ENCODE data around the gene ADCK2.
"Not testable (repeated sequence)": the region's sequence is repeated elsewhere in the genome, so short reads cannot be mapped to it uniquely, and the experiment has no call there.

Gene ADCK2

GRCh38 chr7:140672382-140673062 is at the start of gene ADCK2:
TSS of gene ADCK2 (plus strand) at chr7:140672945. CDS start at chr7:140673331, 386 bp downstream.
- peak within 1 kb of the TSS; percentile 72 for H3K4me3 ChIP-seq (ENCODE audit: low read depth, low read length)
- peak; percentile 61 for DNase-seq (ENCODE audit: low read depth)

GRCh38 chr7:140623980-140624379 is 48.8 kb upstream of the ADCK2 start:
- TF ChIP-seq CTCF (IDR thresholded peaks at IDR 0.05; ENCODE audit: insufficient read depth, low read depth, low read length, missing control alignments), result no peak
- DNase-seq (ENCODE audit: low read depth), result no peak
- no peak overlapping the region for H3K4me3 ChIP-seq (ENCODE audit: low read depth, low read length)

More at GRCh38 chr7:140672382-140673062, at the start of gene ADCK2:
- no peak for TF ChIP-seq CTCF (IDR thresholded peaks at IDR 0.05; ENCODE audit: insufficient read depth, low read depth, low read length, missing control alignments)

GRCh38 chr7:140624392-140625191 is 48.2 kb upstream of the ADCK2 start:
- H3K4me3 ChIP-seq (ENCODE audit: low read depth, low read length), result no peak overlapping the region
- TF ChIP-seq CTCF (IDR thresholded peaks at IDR 0.05; ENCODE audit: insufficient read depth, low read depth, low read length, missing control alignments), result no peak
- no peak for DNase-seq (ENCODE audit: low read depth)

GRCh38 chr7:140625192-140625558 is 47.6 kb upstream of the ADCK2 start:
- H3K4me3 ChIP-seq (ENCODE audit: low read depth, low read length); DNase-seq (ENCODE audit: low read depth): not testable (repeated sequence)

GRCh38 chr7:140625908-140626868 is 46.6 kb upstream of the ADCK2 start:
- H3K4me3 ChIP-seq (ENCODE audit: low read depth, low read length), result no peak overlapping the region
- no peak for DNase-seq (ENCODE audit: low read depth)
- TF ChIP-seq CTCF (IDR thresholded peaks at IDR 0.05; ENCODE audit: insufficient read depth, low read depth, low read length, missing control alignments), result no peak

- no peak overlapping the region for H3K4me3 ChIP-seq (ENCODE audit: low read depth, low read length)
- DNase-seq (ENCODE audit: low read depth), result no peak
- no peak for TF ChIP-seq CTCF (IDR thresholded peaks at IDR 0.05; ENCODE audit: insufficient read depth, low read depth, low read length, missing control alignments)
Observed at GRCh38 chr7:140631021-140631420, 41.7 kb upstream of the ADCK2 start.

GRCh38 chr7:140631602-140632001 is 41.1 kb upstream of the ADCK2 start:
- no peak for TF ChIP-seq CTCF (IDR thresholded peaks at IDR 0.05; ENCODE audit: insufficient read depth, low read depth, low read length, missing control alignments)
- no peak overlapping the region for H3K4me3 ChIP-seq (ENCODE audit: low read depth, low read length)
- DNase-seq (ENCODE audit: low read depth), result no peak
